PFSK-1 (cell line): ENCODE data around the gene MYO5B.

ENCODE experiments used
- FOXP2 ChIP-seq: optimal IDR thresholded peaks from 2 replicates; pipeline ENCODE3; 2011; ENCODE audit warnings: borderline replicate concordance, control low read depth, inconsistent platforms; ENCODE audit not compliant: insufficient read depth; ENCODE audit errors: extremely low read length, extremely low read depth
- POLR2AphosphoS5 ChIP-seq: IDR thresholded peaks from 2 replicates; pipeline ENCODE4 v1.6.1; 2012; ENCODE audit warnings: low read depth, mild to moderate bottlenecking, control low read depth, low read length, moderate library complexity
- REST ChIP-seq, 2 experiments: IDR thresholded peaks; 2 replicates each; pipeline versions ENCODE4 v1.6.1 to v1.8.0; 2011 to 2012; ENCODE audit warnings: low read depth in 2 of 2, low read length in 2 of 2, control low read depth in 1 of 2, inconsistent platforms in 1 of 2, mild to moderate bottlenecking in 1 of 2, moderate library complexity in 1 of 2; ENCODE audit not compliant: insufficient read depth in 1 of 2
- SIN3A ChIP-seq: IDR thresholded peaks from 2 replicates; pipeline ENCODE4 v1.6.1; 2012; ENCODE audit warnings: mild to moderate bottlenecking, low read length, moderate library complexity, borderline replicate concordance; ENCODE audit not compliant: insufficient read depth
- TAF1 ChIP-seq: IDR thresholded peaks from 2 replicates; pipeline ENCODE4 v1.6.1; 2012; ENCODE audit warnings: low read length, control low read depth, borderline replicate concordance; ENCODE audit not compliant: insufficient read depth

MYO5B gene

GRCh38 chr18:49814147-49814499 is 380.8 kb downstream of the MYO5B start:
- TF ChIP-seq POLR2AphosphoS5 (no peak), REST (IDR thresholded peaks at IDR 0.05; ENCODE audit: insufficient read depth in 1 of 2, low read depth in 2 of 2, low read length in 2 of 2) (no peak), SIN3A (no peak), FOXP2 (no peak)

- 0 out of 4 replicates have a peak, but pooled peaks of 1 of the 2 experiments have one; percentile 1 for TF ChIP-seq REST (IDR thresholded peaks at IDR 0.05; ENCODE audit: insufficient read depth in 1 of 2, low read depth in 2 of 2, low read length in 2 of 2)
- TF ChIP-seq FOXP2, result peak; percentile 57
- TF ChIP-seq SIN3A, result no peak
- peak; percentile 78; the same call in 1 of the 2 replicates for TF ChIP-seq TAF1
- peak; percentile 94; the same call in 1 of the 2 replicates for TF ChIP-seq POLR2AphosphoS5
These were observed 381.4 kb downstream of the MYO5B start, which contains the start of gene ACAA2 for GRCh38 chr18:49813319-49814146. ACAA2 (minus strand) TSS chr18:49813533; CDS start chr18:49813484, 49 bp downstream.

GRCh38 chr18:49813069-49813318 is 382.0 kb downstream of the MYO5B start:
- TF ChIP-seq TAF1 (0 out of 2 replicates have a peak, but pooled peaks have one; percentile 29), SIN3A (no peak)

- TF ChIP-seq POLR2AphosphoS5, result no peak
These were observed 382.5 kb downstream of the MYO5B start for GRCh38 chr18:49812286-49813068.

- TF ChIP-seq FOXP2 (no peak), POLR2AphosphoS5 (no peak), TAF1 (no peak), SIN3A (no peak), REST (IDR thresholded peaks at IDR 0.05; ENCODE audit: insufficient read depth in 1 of 2, low read depth in 2 of 2, low read length in 2 of 2) (no peak)
These were observed 383.6 kb downstream of the MYO5B start for GRCh38 chr18:49811151-49811938.
